GM21786 (cell line): ENCODE data around the gene JAZF1.

Experiments
- ATAC-seq: cut with Tn5 transposase; IDR thresholded peaks from one replicate; pipeline ENCODE4 v1.9.1; 2021; ENCODE audit not compliant: unreplicated experiment

JAZF1 gene

DNA sequence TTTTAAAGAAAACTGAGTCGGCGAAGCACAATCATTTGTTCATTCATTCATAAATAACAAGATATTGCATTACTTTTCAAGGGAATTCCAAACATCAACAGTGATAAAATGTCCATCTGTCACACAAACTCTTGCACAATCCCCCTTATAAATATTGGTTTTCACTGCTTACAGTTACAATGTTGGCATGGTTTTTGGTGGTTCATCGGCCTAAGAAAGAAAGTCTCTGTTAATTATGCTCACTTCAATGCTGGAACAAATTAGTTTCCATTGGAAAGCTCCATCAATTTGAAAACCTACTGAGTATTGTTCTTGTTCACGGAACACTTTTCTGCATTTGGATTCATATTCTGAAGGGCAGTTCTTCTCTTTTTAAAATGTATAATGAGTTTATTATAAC, 188.5 kb downstream of the JAZF1 start:
- no peak for ATAC-seq

DNA sequence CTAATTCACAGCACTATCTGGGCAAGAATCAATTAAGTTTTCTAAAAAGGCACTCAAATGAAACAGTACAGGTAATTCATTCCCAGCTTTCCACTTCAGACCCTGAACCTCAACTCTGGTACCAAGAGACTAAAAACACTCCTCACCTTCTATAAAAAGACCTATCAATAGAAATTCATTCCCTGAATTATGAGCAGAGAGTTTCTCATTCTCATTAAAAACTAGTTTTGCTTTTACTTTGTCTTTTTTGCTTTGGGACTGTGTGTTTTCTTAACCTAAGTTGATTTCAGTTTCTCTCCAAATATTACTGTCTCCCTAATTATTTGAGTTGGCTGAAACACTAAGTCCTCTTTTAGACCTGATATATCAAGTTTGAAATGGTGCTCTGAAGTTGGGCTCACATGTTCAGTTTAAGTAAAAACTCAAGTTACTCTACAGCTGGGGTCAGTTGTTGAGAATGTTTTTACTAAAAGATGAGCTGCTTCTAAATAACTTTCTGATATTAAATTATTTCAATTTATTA, 189.5 kb downstream of the JAZF1 start:
- ATAC-seq = no peak

- no peak for ATAC-seq
These were observed 204.1 kb downstream of the JAZF1 start for GRCh38 chr7:27976531-27976930.

DNA sequence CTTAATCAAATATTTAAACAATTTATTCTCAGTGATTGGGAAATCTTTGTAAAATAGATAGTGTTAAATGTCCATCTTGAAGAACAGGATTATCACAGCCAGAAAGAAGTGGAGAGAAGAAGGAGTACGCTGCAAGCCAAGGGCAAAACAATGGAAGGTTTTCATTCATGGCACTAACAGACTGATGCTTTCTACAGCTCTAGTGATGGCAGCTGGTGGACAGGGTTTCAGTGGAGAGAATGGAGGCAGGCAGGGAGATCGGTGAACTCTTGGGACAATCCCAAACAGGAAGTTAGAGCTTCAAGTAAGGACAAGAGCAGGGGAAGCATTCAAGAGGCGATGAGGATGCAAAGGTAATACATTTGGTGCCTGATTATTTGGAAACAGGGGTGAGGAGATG, 207.0 kb downstream of the JAZF1 start:
- ATAC-seq = no peak

GRCh38 chr7:27972276-27972675, 208.3 kb downstream of the JAZF1 start:
- no peak for ATAC-seq

- ATAC-seq = no peak
These were observed 209.3 kb downstream of the JAZF1 start for GRCh38 chr7:27971171-27971812.

DNA sequence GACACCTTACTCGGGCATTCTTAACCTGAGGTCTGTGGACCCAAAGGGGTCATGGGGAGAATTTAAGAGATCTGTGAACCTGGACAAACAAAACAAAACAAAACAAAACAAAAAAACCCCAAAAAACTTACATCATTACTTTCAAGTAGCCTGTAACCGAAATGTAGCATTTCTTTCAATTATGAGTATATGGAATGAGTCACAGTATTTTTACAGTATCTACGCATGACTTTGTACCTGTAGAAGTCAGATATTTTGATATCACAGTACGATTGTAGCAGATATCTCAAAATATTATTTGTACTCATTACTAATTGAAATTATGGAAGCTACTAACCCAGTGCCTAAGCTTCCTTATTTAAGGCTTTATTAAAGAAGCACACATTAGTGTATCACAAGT, 210.2 kb downstream of the JAZF1 start:
- ATAC-seq = no peak

- no peak for ATAC-seq
These were observed 211.2 kb downstream of the JAZF1 start for GRCh38 chr7:27969346-27969745.

DNA sequence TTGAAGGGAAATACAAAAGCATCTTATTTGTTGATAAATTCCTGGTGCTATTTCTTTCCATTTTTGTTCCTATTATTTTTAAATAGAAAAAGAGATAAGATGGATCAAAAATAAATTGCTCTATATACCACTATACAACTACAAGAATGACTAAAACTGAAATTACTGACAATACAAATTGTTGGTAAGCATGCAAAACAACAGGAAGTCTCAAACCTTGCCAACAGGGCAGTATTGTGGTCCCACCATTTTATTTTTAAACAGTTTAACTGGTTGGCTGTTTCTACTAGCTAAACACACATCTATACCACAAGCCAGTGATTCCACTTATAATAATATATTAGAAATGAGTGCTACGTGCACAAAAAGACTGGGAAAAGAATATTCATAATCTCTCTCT, 213.0 kb downstream of the JAZF1 start:
- ATAC-seq = no peak

- ATAC-seq = no peak
These were observed 214.3 kb downstream of the JAZF1 start for GRCh38 chr7:27966219-27966780.

DNA sequence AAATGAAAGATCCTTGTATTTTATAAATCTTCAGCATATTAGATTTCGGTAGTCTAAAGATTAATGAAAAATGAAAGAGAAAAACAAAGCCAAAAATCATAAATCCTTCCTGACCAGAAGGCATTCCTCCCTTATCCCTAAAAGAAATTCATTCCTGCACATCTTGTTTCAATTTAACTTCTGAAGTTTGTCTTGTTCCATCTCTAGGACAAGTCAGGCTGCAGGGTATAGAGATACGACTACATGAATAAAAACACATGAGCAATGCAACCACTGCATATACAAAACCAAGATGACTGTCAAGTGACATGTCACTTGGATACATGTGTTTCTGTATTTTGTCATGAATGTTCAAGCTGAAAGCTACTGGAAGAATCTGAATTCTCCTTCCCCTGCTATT, 214.9 kb downstream of the JAZF1 start:
- no peak for ATAC-seq

DNA sequence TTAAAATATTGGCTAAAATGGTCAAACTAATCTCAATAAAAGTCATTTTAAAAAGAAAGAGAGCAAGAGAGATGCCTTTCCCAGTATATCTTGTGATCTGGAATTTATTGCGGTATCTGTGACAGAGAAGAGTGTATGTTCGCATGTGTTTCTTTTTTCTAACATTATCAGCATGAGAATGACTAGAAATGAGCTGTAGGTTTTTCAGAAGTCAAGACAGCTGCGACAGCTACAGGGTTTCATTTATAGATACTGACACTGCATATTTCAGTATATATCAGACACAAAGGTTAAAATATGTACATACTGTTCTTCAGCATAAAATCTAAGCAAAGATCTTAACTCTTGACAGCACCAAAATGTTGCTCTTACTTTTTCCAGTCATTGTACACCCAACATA, 215.8 kb downstream of the JAZF1 start:
- no peak for ATAC-seq

DNA sequence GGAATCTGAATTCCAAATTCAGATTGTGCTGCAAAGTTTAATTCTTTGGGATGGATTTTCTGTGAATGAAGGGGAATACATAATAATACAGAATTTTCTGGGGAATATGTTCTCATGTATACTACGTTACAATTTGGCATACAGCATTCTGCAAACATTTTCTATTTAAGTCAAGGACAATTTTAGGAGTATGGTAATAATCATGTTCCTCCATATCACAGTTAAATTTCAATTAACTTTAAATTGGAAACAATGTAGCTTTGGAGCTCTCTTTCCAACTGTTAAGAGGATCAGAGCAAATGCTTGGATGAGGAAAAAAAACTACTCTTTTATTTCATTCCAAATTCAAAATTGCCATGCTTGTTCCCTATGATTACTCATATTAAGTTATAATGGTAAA, 217.5 kb downstream of the JAZF1 start:
- no peak for ATAC-seq

DNA sequence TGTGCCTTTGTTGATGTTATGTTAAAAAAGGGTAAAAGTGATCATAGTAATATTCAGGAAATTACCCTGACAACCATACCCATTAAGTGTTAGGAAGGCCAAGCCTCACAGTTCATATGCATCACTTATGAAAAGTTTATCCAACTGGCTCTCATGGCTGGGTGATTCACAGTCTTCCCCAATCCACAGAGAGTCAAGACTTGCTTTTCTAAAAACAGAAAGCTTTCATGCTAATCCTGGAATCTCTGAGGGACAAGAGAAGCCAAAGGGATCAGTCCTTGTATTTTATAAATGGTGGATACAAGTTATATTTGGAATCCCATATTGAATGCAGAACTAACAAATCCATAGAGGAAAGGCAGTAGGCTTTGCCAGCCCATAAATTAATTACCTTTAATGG, 218.3 kb downstream of the JAZF1 start:
- ATAC-seq = no peak

- ATAC-seq = no peak
These were observed 219.3 kb downstream of the JAZF1 start for GRCh38 chr7:27961255-27961654.

GRCh38 chr7:27960415-27960814, 220.2 kb downstream of the JAZF1 start:
- ATAC-seq = no peak

DNA sequence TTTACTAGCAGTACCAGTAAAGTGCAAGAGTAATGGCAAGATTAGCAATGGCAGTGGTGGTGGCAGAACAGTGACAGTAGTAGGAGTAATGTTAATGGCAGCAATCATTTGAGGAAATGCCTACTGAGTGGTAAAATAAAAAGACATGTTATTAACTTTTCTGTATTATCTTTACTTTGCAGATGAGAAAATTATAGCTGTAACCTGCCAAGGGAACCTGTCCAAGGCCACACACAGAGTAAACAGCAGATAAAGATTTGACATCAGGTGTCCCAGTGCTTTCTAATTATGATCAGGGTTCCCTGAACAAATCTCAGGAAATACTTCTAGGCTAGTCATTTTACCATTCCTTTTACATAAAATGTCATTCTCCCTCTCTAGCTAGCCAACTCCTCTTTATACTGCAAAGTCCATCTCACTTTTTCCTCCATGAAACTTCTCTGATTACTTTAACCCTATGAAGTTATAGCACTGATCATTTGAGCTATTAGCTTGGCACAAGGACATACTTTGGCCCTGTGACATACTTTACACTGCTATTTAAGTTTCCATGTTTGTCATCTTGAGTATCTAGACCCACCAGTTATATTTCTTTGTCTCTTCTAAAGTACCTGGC, 221.6 kb downstream of the JAZF1 start:
- ATAC-seq = no peak

DNA sequence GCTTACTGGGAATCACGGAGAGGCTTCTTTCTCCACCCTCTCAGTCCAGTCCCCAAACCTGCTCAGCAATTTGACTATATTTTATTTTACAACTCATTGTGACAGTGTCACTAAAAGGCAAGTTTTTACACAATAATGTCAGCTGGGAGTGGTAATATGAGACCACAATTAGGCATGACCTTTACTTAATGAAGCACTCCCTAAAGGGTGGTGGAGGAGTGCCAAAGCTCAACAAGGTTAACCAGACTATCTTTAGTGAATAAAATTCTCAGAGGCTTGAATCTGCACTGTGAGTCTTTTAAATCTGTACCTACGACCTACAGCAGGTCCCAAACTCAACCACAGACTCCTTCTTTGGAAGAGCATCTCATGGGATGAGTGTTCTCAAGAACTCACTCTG, 225.0 kb downstream of the JAZF1 start:
- no peak for ATAC-seq

DNA sequence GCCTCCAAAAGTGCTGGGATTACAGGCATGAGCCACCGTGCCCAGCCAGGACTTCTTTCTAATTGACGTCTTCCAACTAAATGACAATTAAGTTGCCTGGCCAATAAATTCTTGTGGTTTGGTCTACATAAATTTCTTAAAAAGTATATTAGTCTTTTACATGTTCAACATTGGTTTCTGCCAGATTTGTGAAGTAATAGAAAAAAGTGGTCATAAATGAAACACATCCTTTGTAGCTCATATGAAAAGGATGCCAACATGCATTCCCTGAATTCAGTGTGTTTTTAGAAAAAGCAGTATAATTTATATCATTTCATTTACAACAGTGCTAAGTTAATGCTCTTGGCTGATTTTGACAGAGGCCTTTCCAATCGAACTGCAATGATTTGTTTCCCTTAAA, 225.6 kb downstream of the JAZF1 start:
- no peak for ATAC-seq

- no peak for ATAC-seq
These were observed 226.8 kb downstream of the JAZF1 start for GRCh38 chr7:27953777-27954176.

- ATAC-seq = no peak
These were observed 227.2 kb downstream of the JAZF1 start for GRCh38 chr7:27953361-27953760.

DNA sequence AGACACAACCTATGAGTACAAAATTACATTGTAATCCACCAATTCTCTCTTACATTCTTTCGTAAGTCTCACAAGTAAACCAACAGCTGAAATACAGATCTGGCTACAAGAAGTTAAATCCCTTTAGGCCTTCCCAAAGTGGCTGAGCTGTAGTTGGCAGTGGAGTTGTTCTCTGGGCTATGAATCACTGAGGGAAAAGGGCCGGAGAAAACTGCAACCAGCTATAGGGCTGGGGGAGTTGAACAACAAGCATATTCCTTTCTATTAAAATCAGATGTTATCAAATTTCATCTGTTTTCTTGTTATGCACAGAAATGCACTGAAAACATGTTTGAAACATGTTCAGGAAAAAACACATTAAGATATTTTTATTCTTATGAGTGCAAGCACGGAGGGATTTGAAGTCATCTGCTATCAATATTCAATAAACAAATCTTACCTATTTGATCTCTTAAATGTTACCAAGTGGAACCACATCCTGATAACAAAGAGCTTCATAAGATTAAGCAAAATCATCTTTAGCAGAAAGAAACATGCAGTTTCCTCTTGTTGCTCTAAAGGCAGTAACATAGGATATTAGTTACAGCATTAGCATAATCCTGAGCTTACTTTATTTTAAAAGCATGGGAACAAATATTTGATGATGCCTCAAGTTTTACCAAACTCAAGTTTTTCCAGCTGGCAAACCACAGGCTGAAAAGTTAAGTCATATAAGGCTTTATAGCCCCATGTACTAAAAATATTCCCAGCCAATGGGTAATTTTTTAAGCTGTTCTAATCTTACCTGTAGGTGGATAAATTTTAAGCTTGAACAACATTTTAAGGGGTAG, 227.9 kb downstream of the JAZF1 start:
- no peak for ATAC-seq
